Astrocyte of the hippocampus (primary cell): ENCODE data around the gene SLU7.

ENCODE experiments used
- DNase-seq: peaks from one replicate; pipeline ENCODE4 v3.0.0; 2011; ENCODE audit warnings: low read depth, low spot score

The SLU7 gene

GRCh38 chr5:160367261-160367660 is 51.6 kb downstream of the SLU7 start:
- no peak for DNase-seq

GRCh38 chr5:160366230-160366629 is 52.7 kb downstream of the SLU7 start:
- DNase-seq = no peak

GRCh38 chr5:160363660-160364395 is 55.1 kb downstream of the SLU7 start:
- DNase-seq = no peak

GRCh38 chr5:160363211-160363610 is 55.7 kb downstream of the SLU7 start:
- DNase-seq = no peak

GRCh38 chr5:160361624-160362228 is 57.2 kb downstream of the SLU7 start:
- DNase-seq = no peak

GRCh38 chr5:160360310-160360709 is 58.6 kb downstream of the SLU7 start:
- no peak for DNase-seq

GRCh38 chr5:160359816-160360215 is 59.1 kb downstream of the SLU7 start:
- DNase-seq = no peak

- no peak for DNase-seq
Observed at GRCh38 chr5:160359242-160359641, 59.6 kb downstream of the SLU7 start.

GRCh38 chr5:160357861-160358411 is 60.9 kb downstream of the SLU7 start:
- no peak for DNase-seq

GRCh38 chr5:160357394-160357793 is 61.5 kb downstream of the SLU7 start:
- DNase-seq = no peak

- no peak for DNase-seq
Observed at GRCh38 chr5:160356550-160357347, 62.1 kb downstream of the SLU7 start.

- DNase-seq = no peak
Observed at GRCh38 chr5:160354666-160355065, 64.2 kb downstream of the SLU7 start.

- DNase-seq = no peak
Observed at GRCh38 chr5:160353379-160353778, 65.5 kb downstream of the SLU7 start.

GRCh38 chr5:160352308-160352707 is 66.6 kb downstream of the SLU7 start:
- no peak for DNase-seq
